Neural cell (in vitro differentiated cells): ENCODE results near the gene GRIN2C. TPM values are rescaled to one million over a fixed set of nuclear protein-coding genes. Genes with fewer than 3 reads are reported as not detected.

ENCODE experiments used
- H2AFZ ChIP-seq: fragments of 200-600, 300-800 bp; sonication (generic), shearing (Covaris generic); 2 replicates; pipeline ENCODE4 v1.6.0; 2014; ENCODE audit warnings: low read depth, mild to moderate bottlenecking, antibody characterized with exemption, low read length, moderate library complexity
- H3F3A ChIP-seq: fragments of 200-600 bp; shearing (Covaris generic); 2 replicates; pipeline ENCODE4 v1.6.1; 2016; ENCODE audit warnings: mild to moderate bottlenecking, moderate library complexity, mixed read lengths, antibody characterized with exemption, low read length; ENCODE audit not compliant: insufficient read depth, poor library complexity, severe bottlenecking
- H3K27ac ChIP-seq: fragments of 200-600, 300-800 bp; sonication (generic), shearing (Covaris generic); 2 replicates; pipeline ENCODE4 v1.5.1; 2014; ENCODE audit warnings: mild to moderate bottlenecking, low read length, moderate library complexity
- H3K27me3 ChIP-seq: fragments of 300-800, 200-600 bp; sonication (generic), shearing (Covaris generic); 2 replicates; pipeline ENCODE4 v1.6.0; 2014; ENCODE audit warnings: mild to moderate bottlenecking, low read depth, low read length, moderate library complexity; ENCODE audit not compliant: insufficient read depth
- H3K36me3 ChIP-seq: fragments of 300-800, 200-600 bp; sonication (generic), shearing (Covaris generic); 2 replicates; pipeline ENCODE4 v1.5.1; 2014; ENCODE audit warnings: mild to moderate bottlenecking, antibody characterized with exemption, low read length, moderate library complexity; ENCODE audit not compliant: insufficient read depth
- H3K4me2 ChIP-seq: fragments of 300-800, 200-600 bp; sonication (generic), shearing (Covaris generic); 2 replicates; pipeline ENCODE4 v1.6.0; 2014; ENCODE audit warnings: mild to moderate bottlenecking, low read length
- H3K4me3 ChIP-seq: fragments of 300-800, 200-600 bp; sonication (generic), shearing (Covaris generic); 2 replicates; pipeline ENCODE4 v1.5.1; 2014; ENCODE audit warnings: mild to moderate bottlenecking, low read length, moderate library complexity
- H3K79me2 ChIP-seq: fragments of 200-600 bp; shearing (Covaris generic); replicated peaks from 2 replicates; pipeline ENCODE4 v1.6.0; 2014; ENCODE audit warnings: mild to moderate bottlenecking, low read length, moderate library complexity; ENCODE audit not compliant: insufficient read depth
- H3K9ac ChIP-seq: fragments of 300-800, 200-600 bp; sonication (generic), shearing (Covaris generic); 2 replicates; pipeline ENCODE4 v1.6.1; 2016; ENCODE audit warnings: mild to moderate bottlenecking, low read length, mixed read lengths
- H3K9me2 ChIP-seq: fragments of 200-600 bp; shearing (Covaris generic); 2 replicates; pipeline ENCODE4 v1.6.1; 2016; ENCODE audit warnings: mild to moderate bottlenecking, low read length, mixed read lengths; ENCODE audit not compliant: insufficient read depth
- H3K9me3 ChIP-seq: fragments of 200-600, 300-800 bp; sonication (generic), shearing (Covaris generic); 2 replicates; pipeline ENCODE4 v1.6.1; 2016; ENCODE audit warnings: mild to moderate bottlenecking, mixed run types, low read length, moderate library complexity, mixed read lengths
- H4K20me1 ChIP-seq: fragments of 200-600 bp; shearing (Covaris generic); 2 replicates; pipeline ENCODE4 v1.6.1; 2016; ENCODE audit warnings: mild to moderate bottlenecking, mixed run types; ENCODE audit not compliant: insufficient read depth
- CTCF ChIP-seq: fragments of 450-650 bp; IDR thresholded peaks from 2 replicates; pipeline ENCODE4 v1.5.1; 2014; ENCODE audit warnings: antibody characterized with exemption, mild to moderate bottlenecking, moderate library complexity; ENCODE audit not compliant: poor library complexity, severe bottlenecking
- EP300 ChIP-seq: fragments of 450-650 bp; conservative IDR thresholded peaks from 2 replicates; pipeline ENCODE4 v1.6.1; 2014; ENCODE audit warnings: antibody characterized with exemption, mild to moderate bottlenecking, moderate library complexity; ENCODE audit not compliant: poor library complexity, severe bottlenecking
- EZH2 ChIP-seq: fragments of 200-600, 300-800 bp; shearing (Covaris generic), sonication (generic); IDR thresholded peaks from 2 replicates; pipeline ENCODE4 v1.6.1; 2014; ENCODE audit warnings: antibody characterized with exemption, low read length, borderline replicate concordance, mild to moderate bottlenecking; ENCODE audit not compliant: insufficient read depth, poor library complexity, severe bottlenecking
- MXI1 ChIP-seq: fragments of 450-650 bp; conservative IDR thresholded peaks from 2 replicates; pipeline ENCODE4 v1.6.1; 2014; ENCODE audit warnings: antibody characterized with exemption, mild to moderate bottlenecking; ENCODE audit not compliant: poor library complexity, severe bottlenecking
- POLR2AphosphoS5 ChIP-seq: IDR thresholded peaks from 2 replicates; pipeline ENCODE4 v1.6.1; 2012
- RAD21 ChIP-seq: fragments of 450-650 bp; conservative IDR thresholded peaks from 2 replicates; pipeline ENCODE4 v1.6.1; 2014; ENCODE audit warnings: antibody characterized with exemption, mild to moderate bottlenecking, moderate library complexity
- REST ChIP-seq: IDR thresholded peaks from 2 replicates; pipeline ENCODE4 v1.6.1; 2012; ENCODE audit warnings: borderline replicate concordance
- SMC3 ChIP-seq: fragments of 450-650 bp; conservative IDR thresholded peaks from 2 replicates; pipeline ENCODE4 v1.6.1; 2014; ENCODE audit warnings: antibody characterized with exemption, mild to moderate bottlenecking, moderate library complexity; ENCODE audit not compliant: poor library complexity
- TAF1 ChIP-seq: IDR thresholded peaks from 2 replicates; pipeline ENCODE4 v1.6.1; 2012; ENCODE audit warnings: low read depth
- polyA plus RNA-seq: library from polyadenylated mRNA; depleted of rRNA; stranded (reverse); fragments of >200 nt; gene quantifications from 2 replicates; pipeline ENCODE4 v1.2.3, GENCODE V29; 2014

Gene GRIN2C
- polyA plus RNA-seq, 1 donor from 2014 or later = 0.04 TPM

GRCh38 chr17:74879308-74879707 is 19.6 kb upstream of the GRIN2C start:
- Histone ChIP-seq H3K9me3 (no peaks in the 10 kb centered on the region), H3F3A (no peaks in the 10 kb centered on the region), H2AFZ (no peak overlapping the region), H3K4me2 (no peak overlapping the region), H4K20me1 (no peaks in the 10 kb centered on the region), H3K79me2 (no peaks in the 10 kb centered on the region), H3K27ac (no peak overlapping the region), H3K9ac (no peak overlapping the region), H3K27me3 (no peaks in the 10 kb centered on the region), H3K4me3 (no peak overlapping the region), H3K9me2 (no peaks in the 10 kb centered on the region), H3K36me3 (no peaks in the 10 kb centered on the region)
- TF ChIP-seq EZH2 = no peak
- no peak for TF ChIP-seq REST
- TF ChIP-seq MXI1 = no peak

- TF ChIP-seq EP300 (no peak), RAD21 (no peak)
- Histone ChIP-seq H3K27me3 (no peaks in the 10 kb centered on the region), H3K9ac (no peak overlapping the region)
These were observed 19.0 kb upstream of the GRIN2C start for GRCh38 chr17:74878658-74879057.

GRCh38 chr17:74877592-74878548 is 18.2 kb upstream of the GRIN2C start:
- Histone ChIP-seq H3K27ac (no peak overlapping the region), H4K20me1 (no peaks in the 10 kb centered on the region), H2AFZ (no peak overlapping the region), H3K9me2 (no peaks in the 10 kb centered on the region), H3F3A (no peaks in the 10 kb centered on the region), H3K4me3 (no peak overlapping the region), H3K27me3 (no peaks in the 10 kb centered on the region), H3K79me2 (no peaks in the 10 kb centered on the region), H3K9ac (no peak overlapping the region), H3K4me2 (no peak overlapping the region), H3K9me3 (no peaks in the 10 kb centered on the region), H3K36me3 (no peaks in the 10 kb centered on the region)
- TF ChIP-seq EP300 = no peak
- TF ChIP-seq POLR2AphosphoS5 = no peak
- TF ChIP-seq MXI1 = no peak
- no peak for TF ChIP-seq REST
- TF ChIP-seq TAF1 = no peak
- no peak for TF ChIP-seq SMC3
- no peak for TF ChIP-seq CTCF
- TF ChIP-seq EZH2 = no peak
- TF ChIP-seq RAD21 = no peak

More at GRCh38 chr17:74878658-74879057, 19.0 kb upstream of the GRIN2C start:
- no peak overlapping the region for H2AFZ ChIP-seq
- H3F3A ChIP-seq = no peaks in the 10 kb centered on the region
- H3K9me2 ChIP-seq = no peaks in the 10 kb centered on the region
- H3K79me2 ChIP-seq = no peaks in the 10 kb centered on the region
- no peak overlapping the region for H3K4me3 ChIP-seq
- H4K20me1 ChIP-seq = no peaks in the 10 kb centered on the region
- H3K4me2 ChIP-seq = no peak overlapping the region
- H3K9me3 ChIP-seq = no peaks in the 10 kb centered on the region
- H3K36me3 ChIP-seq = no peaks in the 10 kb centered on the region
- H3K27ac ChIP-seq = no peak overlapping the region
